Urinary bladder (tissue), 4 donors: ENCODE data around the gene COL5A1. TPM values are rescaled to one million over a fixed set of nuclear protein-coding genes. Genes with fewer than 3 reads are reported as not detected.

Experiments
- DNase-seq: peaks from one replicate; pipeline ENCODE4 v3.0.0-alpha.2; 2015; ENCODE audit errors: extremely low spot score
- H3K27ac ChIP-seq: one replicate; pipeline ENCODE4 v1.5.1; 2013; ENCODE audit warnings: low read depth, mild to moderate bottlenecking, moderate library complexity
- H3K36me3 ChIP-seq: one replicate; pipeline ENCODE4 v1.6.1; 2013; ENCODE audit warnings: mild to moderate bottlenecking, moderate library complexity; ENCODE audit not compliant: insufficient read depth
- H3K4me1 ChIP-seq: one replicate; pipeline ENCODE4 v1.6.1; 2013; ENCODE audit warnings: mild to moderate bottlenecking, moderate library complexity; ENCODE audit not compliant: insufficient read depth
- H3K4me3 ChIP-seq: one replicate; pipeline ENCODE4 v1.5.1; 2013; ENCODE audit warnings: low read depth, low read length
- WGBS: extraction: QIAGEN DNeasy Blood & Tissue Kit; methylation state at CpG from one replicate; pipeline ENCODE4 v1.1.7; 2013; 5-methylcytosine and 5-hydroxymethylcytosine counted together
- polyA plus RNA-seq: library from polyadenylated mRNA; stranded (reverse); fragments of 200-250 nt; gene quantifications from one replicate; pipeline ENCODE4 v1.2.3, GENCODE V29; 2013
- total RNA-seq: library from RNA; depleted of rRNA; stranded (reverse); fragments of >200 nt; gene quantifications from one replicate; pipeline ENCODE4 v1.2.3, GENCODE V29; 2014
- donor health status: healthy with polysubstance abuse.
- donor health status: healthy.

The COL5A1 gene
- total and polyA plus RNA-seq, 2 donors: 68.5 to 622 TPM

GRCh38 chr9:134736791-134737497 lies 95.3 kb downstream of the COL5A1 start:
- H3K4me3 ChIP-seq: no peak overlapping the region
- 83% methylated on average over 18 of the region's 18 CpGs for WGBS
- DNase-seq: no peak
- H3K36me3 ChIP-seq: no peaks in the 10 kb centered on the region
- no peak overlapping the region for H3K27ac ChIP-seq
- H3K4me1 ChIP-seq: no peaks in the 10 kb centered on the region

DNA sequence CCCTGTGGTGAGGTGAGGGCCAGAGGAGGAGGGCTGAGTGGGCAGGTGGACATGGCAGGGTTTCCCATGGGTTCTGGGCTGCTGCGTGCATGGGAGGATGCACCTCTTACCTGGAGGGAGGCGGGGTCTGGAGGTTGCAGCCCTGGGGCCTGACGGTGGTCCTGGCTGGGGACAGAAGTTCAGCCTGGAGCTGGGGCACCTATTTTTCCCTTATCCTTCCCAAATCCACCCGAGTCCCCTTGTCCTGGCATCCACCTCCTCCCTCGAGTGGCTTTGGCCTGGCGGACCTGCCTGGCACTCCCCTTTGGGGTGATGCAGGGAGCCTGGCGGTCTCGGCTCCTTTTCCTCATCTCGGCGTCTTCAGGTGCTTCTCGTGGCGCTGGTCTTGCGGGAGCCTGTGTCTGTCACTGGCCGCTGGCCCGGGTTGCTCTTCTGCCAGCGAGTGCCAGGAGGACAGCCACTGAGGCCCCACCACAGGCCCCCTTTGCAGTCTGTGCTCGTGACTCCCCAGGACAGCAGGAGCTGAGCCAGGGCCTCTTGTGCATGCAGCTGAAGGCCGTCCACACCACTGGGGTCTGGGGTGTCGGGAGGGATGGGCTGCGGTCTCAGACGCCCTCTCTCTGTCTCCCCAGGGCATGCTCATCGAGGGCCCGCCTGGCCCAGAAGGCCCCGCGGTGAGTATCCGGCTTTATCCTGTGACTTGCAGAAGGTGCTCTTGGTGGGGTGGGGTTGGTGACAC lies 96.4 kb downstream of the COL5A1 start:
- Histone ChIP-seq H3K4me3 (no peak overlapping the region), H3K4me1 (no peaks in the 10 kb centered on the region), H3K27ac (no peak overlapping the region), H3K36me3 (no peaks in the 10 kb centered on the region)
- no peak for DNase-seq
- 88% methylated on average over 26 of the region's 26 CpGs for WGBS

DNA sequence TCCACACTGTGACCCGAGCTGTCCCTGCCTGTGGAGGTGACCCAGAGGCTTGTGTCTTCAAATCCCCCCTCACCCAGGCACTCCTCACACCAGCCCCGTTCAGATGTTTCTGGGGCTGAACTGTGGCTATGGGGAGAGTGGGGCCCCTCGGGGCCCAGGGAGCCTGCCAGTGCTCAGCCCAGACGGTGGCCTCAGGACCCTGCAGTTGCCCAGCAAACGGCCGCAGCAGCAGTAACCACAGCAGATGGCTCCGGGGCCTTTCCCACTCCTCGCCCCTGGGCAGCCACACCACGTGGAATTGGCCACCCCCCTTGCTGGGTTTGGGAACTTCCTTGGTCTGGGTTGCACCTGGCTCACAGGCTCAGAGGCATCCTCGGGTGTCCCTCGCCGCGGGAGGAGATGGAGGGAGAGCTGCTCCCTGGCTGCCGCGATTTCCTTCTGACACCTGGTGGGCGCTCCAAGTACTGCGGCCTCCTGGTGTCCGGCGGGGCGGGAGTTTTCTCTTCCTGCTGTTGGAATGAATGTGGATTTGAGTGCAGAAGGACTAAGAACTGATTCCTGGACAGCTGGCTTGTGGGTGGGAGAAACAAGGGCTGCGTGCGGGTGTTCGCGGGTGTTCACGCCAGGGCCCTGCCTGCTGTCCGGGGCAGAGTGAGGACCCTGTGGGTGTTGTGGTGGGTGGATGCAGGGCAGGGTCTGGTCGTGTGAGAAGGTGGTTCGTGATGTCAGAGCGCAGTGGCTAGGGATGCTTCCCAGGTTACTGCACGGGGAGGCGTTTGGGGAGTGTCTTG lies 97.5 kb downstream of the COL5A1 start:
- Histone ChIP-seq H3K27ac (no peak overlapping the region), H3K36me3 (no peaks in the 10 kb centered on the region), H3K4me3 (no peak overlapping the region), H3K4me1 (no peaks in the 10 kb centered on the region)
- peak; percentile 10 for DNase-seq
- WGBS: 35% methylated on average over 31 of the region's 31 CpGs

DNA sequence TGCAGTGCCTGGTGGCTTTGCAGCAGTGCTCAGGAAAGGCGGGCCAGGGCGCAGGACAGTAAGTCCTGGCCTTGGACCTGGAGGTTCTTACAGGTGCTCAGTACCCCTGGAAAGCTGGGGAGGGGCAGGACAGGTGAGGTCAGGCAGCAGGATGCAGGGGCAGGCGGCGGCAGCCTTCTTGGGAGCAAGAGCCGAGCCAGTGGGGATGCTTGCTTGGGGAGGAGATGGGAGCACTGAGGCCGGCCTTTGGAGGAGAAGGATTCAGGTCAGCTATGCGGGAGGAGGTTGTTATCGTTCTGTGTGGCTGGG lies 98.0 kb downstream of the COL5A1 start:
- no peak overlapping the region for H3K27ac ChIP-seq
- WGBS: 83% methylated on average over 8 of the region's 8 CpGs
- no peak overlapping the region for H3K4me3 ChIP-seq
- no peaks in the 10 kb centered on the region for H3K4me1 ChIP-seq
- H3K36me3 ChIP-seq: no peaks in the 10 kb centered on the region
- no peak for DNase-seq

- WGBS: 82% methylated on average over 16 of the region's 16 CpGs
- Histone ChIP-seq H3K4me1 (no peaks in the 10 kb centered on the region), H3K27ac (no peak overlapping the region), H3K4me3 (no peak overlapping the region), H3K36me3 (no peaks in the 10 kb centered on the region)
- no peak for DNase-seq
Observed at GRCh38 chr9:134740071-134740470, 98.5 kb downstream of the COL5A1 start.

DNA sequence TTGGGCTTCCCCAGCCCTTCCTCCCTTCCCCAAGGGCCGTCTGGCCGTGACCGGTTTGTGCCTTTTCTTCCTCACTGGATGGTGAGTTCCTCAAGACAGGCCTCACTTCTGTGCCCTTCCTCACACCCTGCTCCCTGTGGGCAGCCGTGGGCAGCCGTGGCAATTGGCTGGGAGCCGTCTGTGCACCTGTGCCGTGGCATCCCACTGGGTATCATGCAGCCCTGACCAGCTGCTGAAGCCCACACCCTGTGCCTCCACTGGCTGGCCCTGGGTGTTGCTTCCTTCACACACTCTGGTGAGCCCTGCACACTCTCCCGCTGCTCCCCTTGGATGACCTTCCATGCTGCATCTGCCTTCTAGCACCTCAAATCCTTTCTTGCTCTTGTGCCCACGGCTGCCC lies 100.2 kb downstream of the COL5A1 start:
- no peak overlapping the region for H3K27ac ChIP-seq

DNA sequence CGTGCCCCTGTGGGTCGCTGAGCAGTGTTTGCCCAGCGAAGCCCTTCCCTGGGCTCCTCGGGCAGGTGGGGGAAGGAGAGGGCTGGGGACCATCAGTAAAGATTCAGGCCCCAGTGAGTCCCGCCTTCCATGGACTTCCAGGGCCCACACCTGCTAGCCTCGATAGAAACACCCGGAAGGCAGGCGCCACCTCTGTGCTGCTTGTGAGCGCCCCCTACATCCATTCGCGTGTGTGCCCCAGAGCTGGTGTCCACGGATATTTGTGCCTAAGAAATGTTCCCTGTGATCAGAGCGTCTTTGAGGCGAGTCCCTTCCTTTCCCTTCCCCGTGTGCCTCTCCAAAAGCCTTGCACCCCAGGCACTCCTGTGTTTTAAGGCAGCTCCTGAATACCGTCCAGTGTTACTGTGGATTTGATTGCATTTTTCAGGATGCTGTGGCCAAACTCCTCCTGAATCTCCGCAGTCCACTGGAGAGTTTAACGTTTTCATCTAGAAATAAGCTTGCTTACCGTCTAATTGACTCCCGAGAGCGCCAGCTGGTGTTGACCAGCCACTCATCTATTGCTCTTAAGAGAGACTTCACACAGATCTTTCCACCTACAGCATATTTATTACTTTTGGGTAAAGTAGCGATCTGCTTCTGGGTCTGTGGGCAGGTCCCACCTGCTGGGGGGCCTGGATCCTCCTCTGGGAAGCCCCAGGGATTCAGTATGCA lies 101.4 kb downstream of the COL5A1 start:
- H3K4me1 ChIP-seq: no peaks in the 10 kb centered on the region
- no peak overlapping the region for H3K27ac ChIP-seq
- DNase-seq: no peak
- WGBS: 81% methylated on average over 22 of the region's 22 CpGs
- H3K4me3 ChIP-seq: no peak overlapping the region
- H3K36me3 ChIP-seq: no peaks in the 10 kb centered on the region

More for the DNA sequence above, 100.2 kb downstream of the COL5A1 start:
- no peaks in the 10 kb centered on the region for H3K4me1 ChIP-seq
- H3K36me3 ChIP-seq: no peaks in the 10 kb centered on the region
- DNase-seq: no peak
- WGBS: 80% methylated on average over 9 of the region's 9 CpGs
- no peak overlapping the region for H3K4me3 ChIP-seq

GRCh38 chr9:134743853-134744252 lies 102.2 kb downstream of the COL5A1 start:
- DNase-seq: no peak
- Histone ChIP-seq H3K27ac (no peak overlapping the region), H3K4me3 (no peak overlapping the region), H3K36me3 (no peaks in the 10 kb centered on the region), H3K4me1 (no peaks in the 10 kb centered on the region)
- 54% methylated on average over 5 of the region's 5 CpGs for WGBS

GRCh38 chr9:134744385-134745295 lies 103.0 kb downstream of the COL5A1 start:
- Histone ChIP-seq H3K4me1 (no peaks in the 10 kb centered on the region), H3K27ac (no peak overlapping the region), H3K36me3 (no peaks in the 10 kb centered on the region), H3K4me3 (no peak overlapping the region)
- no peak for DNase-seq
- WGBS: 93% methylated on average over 16 of the region's 16 CpGs

DNA sequence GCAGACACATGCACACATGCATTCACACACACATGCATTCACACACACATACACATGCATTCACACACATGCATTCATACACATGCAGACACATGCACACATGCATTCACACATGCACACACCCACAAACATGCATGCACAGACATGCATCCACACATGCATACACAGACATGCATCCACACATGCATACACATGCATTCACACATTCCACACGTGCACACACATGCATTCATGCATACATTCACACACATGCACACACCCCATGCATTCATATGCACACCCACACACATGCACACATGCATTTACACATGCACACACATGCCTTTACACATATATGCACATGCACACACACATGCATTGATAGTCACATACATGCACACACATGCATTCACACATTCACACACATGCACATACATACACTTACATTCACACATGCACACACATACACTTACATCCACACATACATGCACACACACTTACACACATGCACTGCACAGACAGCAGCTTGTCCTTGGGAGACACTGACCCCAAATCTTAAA lies 106.4 kb downstream of the COL5A1 start:
- no peak for DNase-seq
- 94% methylated on average over 1 of the region's 1 CpG for WGBS
- H3K4me1 ChIP-seq: no peaks in the 10 kb centered on the region
- no peak overlapping the region for H3K4me3 ChIP-seq
- H3K27ac ChIP-seq: no peak overlapping the region
- H3K36me3 ChIP-seq: no peaks in the 10 kb centered on the region

- Histone ChIP-seq H3K4me1 (no peaks in the 10 kb centered on the region), H3K27ac (no peak overlapping the region), H3K36me3 (no peaks in the 10 kb centered on the region), H3K4me3 (no peak overlapping the region)
- DNase-seq: no peak
- WGBS: 47% methylated on average over 8 of the region's 8 CpGs
Observed at GRCh38 chr9:134748591-134748990, 107.0 kb downstream of the COL5A1 start.

GRCh38 chr9:134750450-134751155 lies 109.0 kb downstream of the COL5A1 start:
- no peaks in the 10 kb centered on the region for H3K36me3 ChIP-seq
- no peak overlapping the region for H3K4me3 ChIP-seq
- DNase-seq: no peak
- no peaks in the 10 kb centered on the region for H3K4me1 ChIP-seq
- no peak overlapping the region for H3K27ac ChIP-seq
- WGBS: 93% methylated on average over 21 of the region's 21 CpGs
